Endodermal cell (in vitro differentiated cells): Measurements from ENCODE around the gene FBN3. TPM values are rescaled to one million over a fixed set of nuclear protein-coding genes. Genes with fewer than 3 reads are reported as not detected.

ENCODE experiments used
- DNase-seq: peaks from one replicate; pipeline ENCODE4 v3.0.0-alpha.2; 2017
- H3K27ac ChIP-seq: 2 replicates; pipeline ENCODE4 v1.5.1; 2013; ENCODE audit warnings: mild to moderate bottlenecking, low read depth, low read length, moderate library complexity
- H3K27me3 ChIP-seq: 2 replicates; pipeline ENCODE4 v1.6.1; 2013; ENCODE audit warnings: mild to moderate bottlenecking, low read length, moderate library complexity; ENCODE audit not compliant: insufficient read depth, control insufficient read depth, poor library complexity, severe bottlenecking
- H3K36me3 ChIP-seq: 2 replicates; pipeline ENCODE4 v1.7.0; 2013; ENCODE audit warnings: mild to moderate bottlenecking, low read length, moderate library complexity; ENCODE audit not compliant: control insufficient read depth, insufficient read depth
- H3K4me1 ChIP-seq: one replicate; pipeline ENCODE4 v1.7.0; 2013; ENCODE audit warnings: low read length; ENCODE audit not compliant: control insufficient read depth, insufficient read depth
- H3K4me3 ChIP-seq: 2 replicates; pipeline ENCODE4 v1.5.1; 2013; ENCODE audit warnings: mild to moderate bottlenecking, low read length, moderate library complexity
- H3K9ac ChIP-seq: 2 replicates; pipeline ENCODE4 v1.6.1; 2013; ENCODE audit warnings: mild to moderate bottlenecking, low read length, moderate library complexity; ENCODE audit not compliant: poor library complexity, severe bottlenecking; ENCODE audit errors: extremely low read depth
- H3K9me3 ChIP-seq: 2 replicates; pipeline ENCODE4 v1.6.1; 2013; ENCODE audit warnings: mild to moderate bottlenecking, low read length, moderate library complexity; ENCODE audit not compliant: control insufficient read depth
- H3K27ac Mint-ChIP-seq: 2 replicates; pipeline ENCODE4 v1.8.0; 2020; ENCODE audit warnings: mixed read lengths
- H3K27me3 Mint-ChIP-seq: 2 replicates; pipeline ENCODE4 v1.8.0; 2021; ENCODE audit warnings: mild to moderate bottlenecking, mixed read lengths; ENCODE audit not compliant: insufficient read depth
- H3K36me3 Mint-ChIP-seq: 2 replicates; pipeline ENCODE4 v1.8.0; 2020; ENCODE audit warnings: low read depth, mixed read lengths
- H3K4me1 Mint-ChIP-seq: 2 replicates; pipeline ENCODE4 v1.8.0; 2020; ENCODE audit warnings: mixed read lengths
- H3K4me3 Mint-ChIP-seq: 2 replicates; pipeline ENCODE4 v1.8.0; 2020; ENCODE audit warnings: mild to moderate bottlenecking, moderate library complexity, mixed read lengths
- H3K9me3 Mint-ChIP-seq: 2 replicates; pipeline ENCODE4 v1.8.0; 2020; ENCODE audit warnings: mild to moderate bottlenecking, mixed read lengths
- WGBS, 2 experiments: methylation state at CpG; one replicate each; pipeline versions ENCODE4 v1.1.5 to v1.1.7; 2013; ENCODE audit warnings: missing lambda C conversion rate in 2 of 2, mixed read lengths in 1 of 2; ENCODE audit not compliant: insufficient coverage in 1 of 2, insufficient read length in 1 of 2; 5-methylcytosine and 5-hydroxymethylcytosine counted together
- total RNA-seq, 2 donors: library from RNA; stranded (reverse); fragmentation: NEBNext Ultra II Directional in 1 of 2; extraction: Animal tissue kit (Norgen Biotek cat#: 25700) in 1 of 2; gene quantifications; 2 replicates in 1 of 2; 3 replicates in 1 of 2; pipeline ENCODE4 v1.2.1, GENCODE V29; 2021
- TF ChIP-seq, protein P1 (sequence below): fragments of 200-600 bp; sonication (generic); conservative IDR thresholded peaks from 2 replicates; pipeline ENCODE4 v1.5.0; 2021; ENCODE audit warnings: antibody characterized with exemption, mild to moderate bottlenecking

The FBN3 gene
- total RNA-seq, 2 donors from 2014 or later, result 105 to 143 TPM

DNA sequence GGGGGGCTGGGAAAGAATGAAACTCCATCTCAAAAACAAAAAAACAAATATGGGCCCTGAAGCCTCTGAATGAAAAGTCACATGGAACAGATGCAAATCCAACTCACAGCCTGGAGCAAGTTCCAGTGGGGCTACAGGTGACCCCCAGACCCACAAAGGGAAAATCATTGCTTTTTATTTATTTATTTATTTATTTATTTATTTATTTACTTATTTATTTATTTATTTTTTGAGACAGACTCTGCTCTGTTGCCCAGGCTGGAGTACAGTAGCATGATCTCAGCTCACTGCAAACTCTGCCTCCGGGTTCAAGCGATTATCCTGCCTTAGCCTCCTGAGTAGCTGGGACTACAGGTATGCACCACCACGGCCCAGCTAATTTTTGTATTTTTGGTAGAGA lies 110.2 kb downstream of the FBN3 start:
- no peak overlapping the region for H3K4me3 ChIP-seq
- no peaks in the 10 kb centered on the region for H3K27me3 ChIP-seq
- H3K4me1 Mint-ChIP-seq, result peaks cover 6% of the 10 kb centered on the region
- no peaks in the 10 kb centered on the region for H3K36me3 ChIP-seq
- DNase-seq, result no peak
- H3K4me1 ChIP-seq, result no peaks in the 10 kb centered on the region
- 94% methylated on average over 3 of the region's 3 CpGs for WGBS, 2 experiments
- H3K27ac ChIP-seq, result no peak overlapping the region
- no peaks in the 10 kb centered on the region for H3K9me3 Mint-ChIP-seq
- H3K36me3 Mint-ChIP-seq, result no peaks in the 10 kb centered on the region
- H3K27me3 Mint-ChIP-seq, result peaks cover 21% of the 10 kb centered on the region
- TF ChIP-seq, protein P1, sequence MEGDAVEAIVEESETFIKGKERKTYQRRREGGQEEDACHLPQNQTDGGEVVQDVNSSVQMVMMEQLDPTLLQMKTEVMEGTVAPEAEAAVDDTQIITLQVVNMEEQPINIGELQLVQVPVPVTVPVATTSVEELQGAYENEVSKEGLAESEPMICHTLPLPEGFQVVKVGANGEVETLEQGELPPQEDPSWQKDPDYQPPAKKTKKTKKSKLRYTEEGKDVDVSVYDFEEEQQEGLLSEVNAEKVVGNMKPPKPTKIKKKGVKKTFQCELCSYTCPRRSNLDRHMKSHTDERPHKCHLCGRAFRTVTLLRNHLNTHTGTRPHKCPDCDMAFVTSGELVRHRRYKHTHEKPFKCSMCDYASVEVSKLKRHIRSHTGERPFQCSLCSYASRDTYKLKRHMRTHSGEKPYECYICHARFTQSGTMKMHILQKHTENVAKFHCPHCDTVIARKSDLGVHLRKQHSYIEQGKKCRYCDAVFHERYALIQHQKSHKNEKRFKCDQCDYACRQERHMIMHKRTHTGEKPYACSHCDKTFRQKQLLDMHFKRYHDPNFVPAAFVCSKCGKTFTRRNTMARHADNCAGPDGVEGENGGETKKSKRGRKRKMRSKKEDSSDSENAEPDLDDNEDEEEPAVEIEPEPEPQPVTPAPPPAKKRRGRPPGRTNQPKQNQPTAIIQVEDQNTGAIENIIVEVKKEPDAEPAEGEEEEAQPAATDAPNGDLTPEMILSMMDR, result no peak
- no peak overlapping the region for H3K4me3 Mint-ChIP-seq
- H3K9me3 ChIP-seq, result no peaks in the 10 kb centered on the region
- H3K27ac Mint-ChIP-seq, result no peak overlapping the region
- H3K9ac ChIP-seq, result no peak overlapping the region

DNA sequence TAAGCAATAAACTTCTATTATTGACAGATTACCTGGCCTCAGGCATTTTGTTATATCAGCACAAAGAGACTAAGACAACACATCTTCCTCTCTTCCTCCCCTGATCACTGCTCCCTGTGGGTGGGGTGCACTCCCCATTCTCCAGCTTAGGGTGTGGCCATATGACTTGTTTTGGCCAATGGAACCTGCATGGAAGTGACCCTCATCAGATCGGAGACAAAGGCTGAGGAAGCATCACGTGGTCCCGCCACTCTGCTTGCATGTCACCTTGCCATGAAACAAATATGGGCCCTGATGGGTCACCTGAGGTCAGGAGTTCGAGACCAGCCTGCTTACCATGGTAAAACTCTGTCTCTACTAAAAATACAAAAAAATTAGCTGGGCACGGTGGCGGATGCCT lies 110.6 kb downstream of the FBN3 start:
- Mint-ChIP-seq H3K9me3 (no peaks in the 10 kb centered on the region), H3K27ac (no peak overlapping the region), H3K4me1 (peaks cover 6% of the 10 kb centered on the region), H3K27me3 (peaks cover 18% of the 10 kb centered on the region), H3K36me3 (no peaks in the 10 kb centered on the region), H3K4me3 (no peak overlapping the region)
- WGBS, 2 experiments, result 92 to 100% methylated on average over 6 of the region's 6 CpGs
- Histone ChIP-seq H3K4me1 (no peaks in the 10 kb centered on the region), H3K27me3 (no peaks in the 10 kb centered on the region), H3K9me3 (no peaks in the 10 kb centered on the region), H3K36me3 (no peaks in the 10 kb centered on the region), H3K4me3 (no peak overlapping the region), H3K9ac (no peak overlapping the region), H3K27ac (no peak overlapping the region)
- no peak for DNase-seq
- TF ChIP-seq, protein P1, result no peak

DNA sequence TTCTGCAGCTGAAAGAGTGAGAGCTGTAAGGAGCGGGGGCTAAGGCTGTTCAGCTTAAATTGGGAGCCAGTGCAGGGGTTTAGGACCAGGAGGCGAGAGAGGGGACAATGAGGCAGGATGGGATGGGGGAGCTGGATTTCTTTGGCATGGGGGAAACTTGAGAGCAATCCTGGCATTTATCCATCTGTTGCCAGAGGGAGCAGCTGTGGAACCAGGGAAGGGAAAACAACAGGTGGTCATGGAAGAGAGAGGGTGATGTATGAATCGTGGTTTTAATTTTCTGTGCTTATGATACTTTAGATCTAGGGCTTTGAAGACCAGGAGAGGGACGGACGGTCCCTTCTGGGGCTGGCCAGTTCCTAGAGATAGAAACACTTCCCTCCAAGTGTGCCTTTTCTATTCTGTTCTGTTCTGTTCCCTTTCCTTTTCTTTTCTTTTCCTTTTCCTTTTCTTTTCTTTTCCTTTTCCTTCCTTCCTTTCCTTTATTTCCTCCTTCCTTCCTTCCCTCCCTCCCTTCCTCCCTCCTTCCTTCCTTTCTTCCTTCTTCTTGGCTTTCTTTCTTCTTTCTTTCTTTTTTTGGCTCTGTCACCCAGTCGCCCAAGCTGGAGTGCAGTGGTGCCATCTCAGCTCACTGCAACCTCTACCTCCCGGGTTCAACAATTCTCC lies 112.8 kb downstream of the FBN3 start:
- H3K27me3 ChIP-seq, result no peaks in the 10 kb centered on the region
- Mint-ChIP-seq H3K4me3 (no peak overlapping the region), H3K27me3 (peaks cover 18% of the 10 kb centered on the region), H3K4me1 (peaks cover 15% of the 10 kb centered on the region), H3K27ac (no peak overlapping the region), H3K36me3 (no peaks in the 10 kb centered on the region), H3K9me3 (no peaks in the 10 kb centered on the region)
- H3K27ac ChIP-seq, result no peak overlapping the region
- H3K4me3 ChIP-seq, result no peak overlapping the region
- H3K9me3 ChIP-seq, result no peaks in the 10 kb centered on the region
- H3K36me3 ChIP-seq, result no peaks in the 10 kb centered on the region
- WGBS, 2 experiments, result 90 to 92% methylated on average over 6 to 7 of the region's 7 CpGs
- H3K4me1 ChIP-seq, result no peaks in the 10 kb centered on the region
- TF ChIP-seq, protein P1, result no peak
- DNase-seq, result no peak
- H3K9ac ChIP-seq, result no peak overlapping the region
